Pancreas (tissue), 10 donors: ENCODE measurements around the gene ERAP2. TPM values are rescaled to one million over a fixed set of nuclear protein-coding genes. Genes with fewer than 3 reads are reported as not detected.

Experiments used
- ATAC-seq, 4 donors: fragments of 200-7000 bp; cut with Tn5 transposase; one replicate each; pipeline versions ENCODE4 v1.8.0 to v1.9.1; 2020; ENCODE audit warnings: mild to moderate bottlenecking in 4 of 4, moderate library complexity in 4 of 4
- DNase-seq, 6 donors: peaks; one replicate each; pipeline ENCODE4 v3.0.0-alpha.2; 2020
- FAIRE-seq: peaks from 2 replicates; lab custom pipeline; 2012; peaks lifted over from hg19 to GRCh38; lab: Jason Lieb, UNC
- H3K27ac ChIP-seq, 4 donors: fragments of 200-600 bp; sonication (generic); 1 replicate in 3 of 4; 2 replicates in 1 of 4; pipeline versions ENCODE4 v1.5.0 to v1.8.0; 2020
- H3K27me3 ChIP-seq, 4 donors: fragments of 200-600 bp; one replicate each; pipeline ENCODE4 v1.8.0; 2021
- H3K36me3 ChIP-seq, 3 donors: fragments of 200-600 bp; sonication (generic) in 1 of 3; one replicate each; pipeline versions ENCODE4 v1.5.0 to v1.8.0; 2020 to 2021
- H3K4me1 ChIP-seq, 3 donors: fragments of 200-600 bp; one replicate each; pipeline ENCODE4 v1.8.0; 2021
- H3K4me3 ChIP-seq, 4 donors: fragments of 200-600 bp; sonication (generic) in 2 of 4; one replicate each; pipeline versions ENCODE4 v1.5.0 to v1.8.0; 2020 to 2021
- H3K9me3 ChIP-seq, 4 donors: fragments of 200-600 bp; one replicate each; pipeline ENCODE4 v1.8.0; 2021
- WGBS, 2 donors: extraction: QIAGEN DNeasy Blood & Tissue Kit; methylation state at CpG; one replicate each; pipeline ENCODE4 v1.1.7; 2013; 5-methylcytosine and 5-hydroxymethylcytosine counted together
- intact Hi-C, 3 donors: fragments of 100-400 bp; cut with DNase I; formaldehyde crosslinking; loops; one replicate each; pipeline versions ENCODE4 v1.11.1 to v1.14.2; 2022
- polyA plus RNA-seq, 2 donors: library from polyadenylated mRNA; stranded (reverse); fragments of 200-250 nt; gene quantifications; one replicate each; pipeline ENCODE4 v1.2.3, GENCODE V29; 2013
- total RNA-seq, 6 donors: library from RNA; stranded (reverse); fragmentation: NEBNext Ultra II Directional in 4 of 6; extraction: Animal tissue kit (Norgen Biotek cat#: 25700) in 4 of 6; gene quantifications; one replicate each; pipeline versions ENCODE4 v1.2.1 to v1.2.4, GENCODE V29; 2021 to 2023
- TF ChIP-seq, protein P1 (sequence below), 4 donors: fragments of 200-600 bp; sonication (generic) in 3 of 4; IDR thresholded peaks; one replicate each; pipeline versions ENCODE4 v1.5.0 to v1.8.0; 2021; ENCODE audit warnings: antibody characterized with exemption in 4 of 4
- donor health status: healthy with polysubstance abuse.
- donor health status: DM: no; HTN: no; CAD: no; lungs with moderate emphysema.
- donor health status: DM: no; HTN: no; CAD: no.
- donor health status: control.
- donor health status: control.
- donor health status: Bipolar disorder and iron deficiency.
- donor health status: DM: yes; HTN: yes; CAD: no.
- donor health status: DM: no; HTN: no; CAD: no.
- donor health status: DM: no; HTN: no; CAD: no.
- donor health status: DM: yes; HTN: yes; CAD: no.

The ERAP2 gene
- total and polyA plus RNA-seq, 8 donors = 0.22 to 9.3 (median 1.4) TPM

- ATAC-seq (no peak), FAIRE-seq (no peak), DNase-seq (no peak)
- intact Hi-C loops = no loop called here
- H3K36me3 ChIP-seq = peaks cover 0 to 3% (median 0%) of the 10 kb centered on the region in 3 donors
- no peak overlapping the region for H3K4me3 ChIP-seq
- no peaks in the 10 kb centered on the region for H3K9me3 ChIP-seq
- no peaks in the 10 kb centered on the region for H3K4me1 ChIP-seq
- no peaks in the 10 kb centered on the region for H3K27me3 ChIP-seq
- no peak overlapping the region for H3K27ac ChIP-seq
- WGBS, 2 donors = 39 to 41% methylated on average over 4 of the region's 4 CpGs
- TF ChIP-seq, protein P1, sequence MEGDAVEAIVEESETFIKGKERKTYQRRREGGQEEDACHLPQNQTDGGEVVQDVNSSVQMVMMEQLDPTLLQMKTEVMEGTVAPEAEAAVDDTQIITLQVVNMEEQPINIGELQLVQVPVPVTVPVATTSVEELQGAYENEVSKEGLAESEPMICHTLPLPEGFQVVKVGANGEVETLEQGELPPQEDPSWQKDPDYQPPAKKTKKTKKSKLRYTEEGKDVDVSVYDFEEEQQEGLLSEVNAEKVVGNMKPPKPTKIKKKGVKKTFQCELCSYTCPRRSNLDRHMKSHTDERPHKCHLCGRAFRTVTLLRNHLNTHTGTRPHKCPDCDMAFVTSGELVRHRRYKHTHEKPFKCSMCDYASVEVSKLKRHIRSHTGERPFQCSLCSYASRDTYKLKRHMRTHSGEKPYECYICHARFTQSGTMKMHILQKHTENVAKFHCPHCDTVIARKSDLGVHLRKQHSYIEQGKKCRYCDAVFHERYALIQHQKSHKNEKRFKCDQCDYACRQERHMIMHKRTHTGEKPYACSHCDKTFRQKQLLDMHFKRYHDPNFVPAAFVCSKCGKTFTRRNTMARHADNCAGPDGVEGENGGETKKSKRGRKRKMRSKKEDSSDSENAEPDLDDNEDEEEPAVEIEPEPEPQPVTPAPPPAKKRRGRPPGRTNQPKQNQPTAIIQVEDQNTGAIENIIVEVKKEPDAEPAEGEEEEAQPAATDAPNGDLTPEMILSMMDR (IDR thresholded peaks at IDR 0.05) = no peak
Observed at GRCh38 chr5:96909003-96909402, 32.7 kb downstream of the ERAP2 start.

- Histone ChIP-seq H3K9me3 (no peaks in the 10 kb centered on the region), H3K27me3 (no peaks in the 10 kb centered on the region), H3K4me1 (no peaks in the 10 kb centered on the region), H3K36me3 (peaks cover 0 to 3% (median 0%) of the 10 kb centered on the region in 3 donors), H3K27ac (no peak overlapping the region), H3K4me3 (no peak overlapping the region)
- WGBS, 2 donors = 81 to 82% methylated on average over 4 of the region's 4 CpGs
- DNase-seq (no peak), FAIRE-seq (no peak), ATAC-seq (no peak)
- TF ChIP-seq, protein P1 (IDR thresholded peaks at IDR 0.05) = no peak
- intact Hi-C loops = no loop called here
Observed at GRCh38 chr5:96909435-96909834, 33.1 kb downstream of the ERAP2 start.

GRCh38 chr5:96911139-96911538 lies 34.8 kb downstream of the ERAP2 start:
- peaks cover 0 to 3% (median 0%) of the 10 kb centered on the region in 3 donors for H3K36me3 ChIP-seq
- no peak overlapping the region for H3K27ac ChIP-seq
- H3K4me3 ChIP-seq = no peak overlapping the region
- ATAC-seq (no peak), FAIRE-seq (no peak), DNase-seq (no peak)
- 87 to 90% methylated on average over 2 of the region's 2 CpGs for WGBS, 2 donors
- no peaks in the 10 kb centered on the region for H3K27me3 ChIP-seq
- intact Hi-C loops = no loop called here
- no peaks in the 10 kb centered on the region for H3K9me3 ChIP-seq
- no peaks in the 10 kb centered on the region for H3K4me1 ChIP-seq
- TF ChIP-seq, protein P1 (IDR thresholded peaks at IDR 0.05) = no peak

- H3K27me3 ChIP-seq = no peaks in the 10 kb centered on the region
- FAIRE-seq = no peak
- 27 to 36% methylated on average over 2 of the region's 2 CpGs for WGBS, 2 donors
Observed at GRCh38 chr5:96913233-96913632, 36.9 kb downstream of the ERAP2 start.

DNA sequence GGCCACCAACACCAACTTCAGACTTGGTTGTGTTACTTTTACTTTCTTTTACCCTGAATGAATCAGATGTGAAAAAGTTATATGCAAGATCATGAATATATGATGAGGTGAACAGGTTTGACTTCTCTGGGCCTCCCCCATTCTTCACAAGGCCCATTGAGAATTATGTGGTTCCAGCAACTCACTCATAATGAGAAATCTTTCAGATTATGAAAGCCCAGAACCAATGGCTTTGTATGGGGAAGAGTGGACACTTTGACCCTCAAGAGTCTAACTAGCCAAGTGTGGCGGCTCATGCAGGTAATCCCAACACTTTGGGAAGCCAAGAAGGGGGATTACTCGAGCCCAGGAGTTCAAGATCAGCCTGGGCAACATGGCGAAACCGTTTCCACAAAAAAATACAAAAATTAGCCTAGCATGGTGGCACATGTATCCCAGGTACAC lies 43.5 kb downstream of the ERAP2 start:
- WGBS, 2 donors = 84 to 94% methylated on average over 4 of the region's 4 CpGs
- H3K4me3 ChIP-seq = no peak overlapping the region
- TF ChIP-seq, protein P1 (IDR thresholded peaks at IDR 0.05) = no peak
- peaks cover 0 to 5% (median 3%) of the 10 kb centered on the region in 3 donors for H3K4me1 ChIP-seq
- intact Hi-C loops = no loop called here
- DNase-seq (no peak), ATAC-seq (no peak), FAIRE-seq (no peak)
- H3K27me3 ChIP-seq = no peaks in the 10 kb centered on the region
- no peak overlapping the region for H3K27ac ChIP-seq
- H3K9me3 ChIP-seq = no peaks in the 10 kb centered on the region
- no peaks in the 10 kb centered on the region for H3K36me3 ChIP-seq

More at GRCh38 chr5:96913233-96913632, 36.9 kb downstream of the ERAP2 start:
- H3K9me3 ChIP-seq = no peaks in the 10 kb centered on the region
- TF ChIP-seq, protein P1 (IDR thresholded peaks at IDR 0.05) = no peak
- no peaks in the 10 kb centered on the region for H3K4me1 ChIP-seq
- no peak for DNase-seq
- peaks cover 0 to 3% (median 0%) of the 10 kb centered on the region in 3 donors for H3K36me3 ChIP-seq
- H3K27ac ChIP-seq = no peak overlapping the region
- intact Hi-C loops = no loop called here
- no peak overlapping the region for H3K4me3 ChIP-seq
- ATAC-seq = no peak
